Parietal lobe (tissue), 1 donor: ENCODE measurements around the gene MBD3L5. TPM values are rescaled to one million over a fixed set of nuclear protein-coding genes. Genes with fewer than 3 reads are reported as not detected.

Source experiments
- total RNA-seq: library from RNA; depleted of rRNA; stranded (reverse); fragments of >200 nt; gene quantifications from one replicate; pipeline ENCODE4 v1.2.3, GENCODE V29; 2014

MBD3L5 gene
- not detected for total RNA-seq

DNA sequence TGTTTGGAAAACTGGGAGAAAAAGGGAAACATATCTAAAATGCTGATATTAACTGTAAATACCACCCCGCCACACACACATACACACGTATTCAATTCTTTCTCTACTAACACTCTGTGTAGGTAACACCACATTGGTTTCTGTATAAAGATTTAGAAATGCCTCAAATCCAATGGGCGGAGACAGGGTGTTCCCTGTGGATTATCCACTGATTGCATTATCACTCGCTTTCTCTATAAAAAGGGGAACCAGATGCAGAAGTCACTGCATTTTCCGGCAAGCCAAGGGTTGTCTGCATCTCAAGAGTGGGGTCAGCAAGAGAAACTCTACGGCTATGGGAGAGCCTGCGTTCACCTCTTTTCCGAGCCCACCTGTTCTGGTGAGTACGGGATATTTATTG, at the start of gene MBD3L5:
Gene MBD3L5 (plus strand): TSS at position 301 of the 400 bp plus-strand sequence. CDS start 34 bp downstream, at position 335.

DNA sequence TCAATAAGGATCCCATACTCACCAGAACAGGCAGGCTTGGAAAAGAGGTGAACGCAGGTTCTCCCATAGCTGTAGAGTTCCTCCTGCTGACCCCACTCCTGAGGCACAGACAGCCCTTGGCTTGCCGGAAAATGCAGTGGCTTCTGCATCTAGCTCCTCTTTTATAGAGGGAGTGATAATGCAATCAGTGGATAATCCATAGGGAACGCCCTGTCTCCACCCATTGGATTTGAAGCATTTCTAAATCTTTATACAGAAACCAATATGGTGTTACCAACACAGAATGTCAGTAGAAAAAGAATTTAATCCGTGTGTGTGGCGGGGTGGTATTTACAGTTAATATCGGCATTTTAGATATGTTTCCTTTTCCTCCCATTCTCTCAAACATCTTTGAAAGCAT, 9.0 kb upstream of the MBD3L5 start, which contains the start of gene MBD3L2B:
Gene MBD3L2B (minus strand): TSS at position 101 of the 400 bp plus-strand sequence. CDS start 34 bp downstream, at position 67.

DNA sequence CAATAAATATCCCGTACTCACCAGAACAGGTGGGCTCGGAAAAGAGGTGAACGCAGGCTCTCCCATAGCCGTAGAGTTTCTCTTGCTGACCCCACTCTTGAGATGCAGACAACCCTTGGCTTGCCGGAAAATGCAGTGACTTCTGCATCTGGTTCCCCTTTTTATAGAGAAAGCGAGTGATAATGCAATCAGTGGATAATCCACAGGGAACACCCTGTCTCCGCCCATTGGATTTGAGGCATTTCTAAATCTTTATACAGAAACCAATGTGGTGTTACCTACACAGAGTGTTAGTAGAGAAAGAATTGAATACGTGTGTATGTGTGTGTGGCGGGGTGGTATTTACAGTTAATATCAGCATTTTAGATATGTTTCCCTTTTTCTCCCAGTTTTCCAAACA, 9.7 kb downstream of the MBD3L5 start, which contains the start of gene MBD3L4:
Gene MBD3L4 (minus strand): TSS at position 101 of the 400 bp plus-strand sequence. CDS start 35 bp downstream, at position 66.

DNA sequence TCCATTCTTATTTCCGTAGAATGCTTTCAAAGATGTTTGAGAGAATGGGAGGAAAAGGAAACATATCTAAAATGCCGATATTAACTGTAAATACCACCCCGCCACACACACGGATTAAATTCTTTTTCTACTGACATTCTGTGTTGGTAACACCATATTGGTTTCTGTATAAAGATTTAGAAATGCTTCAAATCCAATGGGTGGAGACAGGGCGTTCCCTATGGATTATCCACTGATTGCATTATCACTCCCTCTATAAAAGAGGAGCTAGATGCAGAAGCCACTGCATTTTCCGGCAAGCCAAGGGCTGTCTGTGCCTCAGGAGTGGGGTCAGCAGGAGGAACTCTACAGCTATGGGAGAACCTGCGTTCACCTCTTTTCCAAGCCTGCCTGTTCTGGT, 18.6 kb downstream of the MBD3L5 start, which contains the start of gene MBD3L2:
Gene MBD3L2 (plus strand): TSS at position 301 of the 400 bp plus-strand sequence. CDS start 53 bp downstream, at position 354.

DNA sequence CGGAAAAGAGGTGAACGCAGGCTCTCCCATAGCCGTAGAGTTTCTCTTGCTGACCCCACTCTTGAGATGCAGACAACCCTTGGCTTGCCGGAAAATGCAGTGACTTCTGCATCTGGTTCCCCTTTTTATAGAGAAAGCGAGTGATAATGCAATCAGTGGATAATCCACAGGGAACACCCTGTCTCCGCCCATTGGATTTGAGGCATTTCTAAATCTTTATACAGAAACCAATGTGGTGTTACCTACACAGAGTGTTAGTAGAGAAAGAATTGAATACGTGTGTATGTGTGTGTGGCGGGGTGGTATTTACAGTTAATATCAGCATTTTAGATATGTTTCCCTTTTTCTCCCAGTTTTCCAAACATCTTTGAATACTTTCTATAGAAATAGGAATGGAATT, 28.2 kb downstream of the MBD3L5 start, which contains the start of gene MBD3L3:
Gene MBD3L3 (minus strand): TSS at position 101 of the 400 bp plus-strand sequence. CDS start 71 bp downstream, at position 30.

DNA sequence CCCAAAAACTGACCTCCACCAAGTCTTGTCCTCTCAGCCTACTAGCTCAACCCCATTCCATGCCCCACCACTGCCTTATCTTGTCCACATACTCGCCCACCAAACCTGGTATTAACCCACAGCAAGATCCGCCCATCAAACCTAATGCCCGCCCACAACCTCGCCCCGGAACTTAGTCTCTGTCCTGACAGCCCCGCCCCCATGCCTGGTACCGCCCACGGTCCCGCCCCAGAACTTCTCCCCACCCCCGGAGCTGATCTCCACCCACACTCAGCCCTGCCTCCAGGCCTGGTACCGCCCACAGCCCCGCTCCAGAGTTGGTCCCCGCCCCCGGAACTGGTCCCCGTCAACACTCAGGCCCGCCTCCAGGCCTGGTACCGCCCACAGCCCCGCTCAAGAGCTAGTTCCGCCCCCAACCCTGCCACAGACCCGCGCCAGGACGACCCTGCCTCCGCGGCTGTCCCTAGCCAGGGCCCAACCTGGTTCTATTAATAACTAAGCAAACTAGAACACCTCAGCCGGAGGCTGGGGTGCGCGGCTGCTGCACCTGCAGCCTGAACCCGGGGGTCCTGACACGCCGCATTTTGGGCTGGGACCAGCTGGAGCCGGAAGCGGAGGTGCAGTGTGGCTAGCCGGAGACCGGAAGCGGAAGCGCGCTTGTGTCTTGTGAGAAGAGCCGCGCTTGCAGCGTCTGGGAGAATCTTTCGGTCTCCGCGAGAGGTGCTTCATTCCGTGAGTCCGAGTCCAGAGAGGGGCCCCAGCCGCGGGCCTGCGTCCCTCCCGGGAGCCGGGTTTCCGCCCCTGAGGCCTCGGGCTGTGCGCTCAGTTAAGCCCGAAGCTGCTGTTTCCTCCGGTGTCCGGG, 38.9 kb downstream of the MBD3L5 start, which contains the start of gene ZNF557:
Gene ZNF557 (plus strand): TSS at position 662 of the 862 bp plus-strand sequence. CDS start 5,372 bp downstream, outside the sequence.

Other genes starting within 250 kb of the MBD3L5 start
- gene ADGRE1, start 143.0 kb upstream of the MBD3L5 start, total RNA-seq = not detected
- gene MBD3L2B, start 9.1 kb upstream of the MBD3L5 start, total RNA-seq = not detected
- gene MBD3L4, start 9.6 kb downstream of the MBD3L5 start, total RNA-seq = not detected
- gene MBD3L2, start 18.7 kb downstream of the MBD3L5 start, total RNA-seq = not detected
- gene MBD3L3, start 28.1 kb downstream of the MBD3L5 start, total RNA-seq = not detected
- 35.4 TPM for gene ZNF557, start 39.1 kb downstream of the MBD3L5 start, total RNA-seq